Smooth muscle cell (in vitro differentiated cells): Measurements from ENCODE around the gene DTWD1. TPM values are rescaled to one million over a fixed set of nuclear protein-coding genes. Genes with fewer than 3 reads are reported as not detected.

Experiments
- DNase-seq: peaks from one replicate; lab custom pipeline; 2025; ENCODE audit not compliant: unreplicated experiment; lab: John Stamatoyannopoulos, UW
- H2AFZ ChIP-seq: fragments of 200-600 bp; sonication (generic); 2 replicates; pipeline ENCODE4 v1.6.0; 2016; ENCODE audit warnings: antibody characterized with exemption, low read depth, mild to moderate bottlenecking
- H3F3A ChIP-seq: fragments of 200-600 bp; sonication (generic); 2 replicates; pipeline ENCODE4 v1.6.0; 2017; ENCODE audit warnings: antibody characterized with exemption, low read depth
- H3K27ac ChIP-seq: fragments of 200-600 bp; sonication (generic); 2 replicates; pipeline ENCODE4 v1.5.1; 2016; ENCODE audit warnings: low read depth, mild to moderate bottlenecking
- H3K27me3 ChIP-seq: fragments of 200-600 bp; sonication (generic); 2 replicates; pipeline ENCODE4 v1.6.1; 2016; ENCODE audit warnings: low read depth, mild to moderate bottlenecking
- H3K36me3 ChIP-seq: fragments of 200-600 bp; sonication (generic); 2 replicates; pipeline ENCODE4 v1.5.1; 2016; ENCODE audit warnings: low read depth
- H3K4me1 ChIP-seq: fragments of 200-600 bp; sonication (generic); 2 replicates; pipeline ENCODE4 v1.5.1; 2016; ENCODE audit warnings: low read depth
- H3K4me2 ChIP-seq: fragments of 200-600 bp; sonication (generic); 2 replicates; pipeline ENCODE4 v1.6.0; 2016; ENCODE audit warnings: mild to moderate bottlenecking
- H3K4me3 ChIP-seq: fragments of 200-600 bp; sonication (generic); 2 replicates; pipeline ENCODE4 v1.5.1; 2016; ENCODE audit warnings: mild to moderate bottlenecking
- H3K79me2 ChIP-seq: fragments of 200-600 bp; sonication (generic); 2 replicates; pipeline ENCODE4 v1.6.0; 2016; ENCODE audit warnings: low read depth, mild to moderate bottlenecking
- H3K9ac ChIP-seq: fragments of 200-600 bp; sonication (generic); 2 replicates; pipeline ENCODE4 v1.6.0; 2016; ENCODE audit warnings: low read depth
- H3K9me3 ChIP-seq: fragments of 200-600 bp; sonication (generic); replicated peaks from 2 replicates; pipeline ENCODE4 v1.5.1; 2016; ENCODE audit warnings: low read depth
- H4K20me1 ChIP-seq: fragments of 200-600 bp; sonication (generic); 2 replicates; pipeline ENCODE4 v1.6.0; 2016; ENCODE audit warnings: low read depth
- WGBS: methylation state at CpG from one replicate; pipeline ENCODE4 v1.1.7; 2016; ENCODE audit warnings: low lambda C conversion rate; 5-methylcytosine and 5-hydroxymethylcytosine counted together
- polyA plus RNA-seq: library from polyadenylated mRNA; unstranded; fragments of >200 nt; fragmentation: Nextera tagmentation; extraction: Ambion mirVana; gene quantifications from 2 replicates; pipeline ENCODE4 v1.2.1, GENCODE V29; 2016
- total RNA-seq: library from RNA; depleted of rRNA; stranded (reverse); fragments of >200 nt; gene quantifications from 2 replicates; pipeline ENCODE4 v1.2.3, GENCODE V29; 2014
- TF ChIP-seq, protein P1 (sequence below): fragments of 200-600 bp; sonication (generic); IDR thresholded peaks from 2 replicates; pipeline ENCODE4 v1.5.1; 2017; ENCODE audit warnings: borderline replicate concordance, mild to moderate bottlenecking, antibody characterized with exemption; ENCODE audit not compliant: insufficient read depth, poor library complexity, severe bottlenecking

Gene DTWD1
- total and polyA plus RNA-seq, 2 experiments from 2014 or later, result 65.4 to 127 TPM

DNA sequence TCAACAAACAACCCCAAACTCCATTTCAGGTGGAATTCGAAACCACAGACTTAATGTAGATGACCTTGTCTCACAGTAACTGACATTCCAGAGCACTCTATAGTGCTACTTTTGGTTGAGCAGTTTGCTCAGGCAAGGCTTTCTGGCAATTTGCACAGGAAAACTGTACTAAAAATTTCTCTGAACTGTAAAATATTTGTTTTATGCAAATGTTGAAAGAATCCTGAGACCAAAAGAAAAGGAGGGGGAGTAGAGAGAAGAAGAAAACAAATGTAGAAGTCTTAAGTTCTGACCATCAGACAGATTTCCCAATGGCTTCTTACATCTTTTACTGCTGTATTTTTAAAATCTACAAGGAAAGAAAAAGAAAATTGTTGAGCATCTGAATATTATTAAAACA lies 53.5 kb downstream of the DTWD1 start:
- H3K27me3 ChIP-seq, result no peaks in the 10 kb centered on the region
- WGBS, result 85% methylated on average over 1 of the region's 1 CpG
- no peaks in the 10 kb centered on the region for H3K79me2 ChIP-seq
- peak overlapping the region; percentile 29 for H2AFZ ChIP-seq
- H3K9ac ChIP-seq, result peak overlapping the region; percentile 23
- H3F3A ChIP-seq, result no peaks in the 10 kb centered on the region
- H3K36me3 ChIP-seq, result no peaks in the 10 kb centered on the region
- no peak for DNase-seq
- no peaks in the 10 kb centered on the region for H3K4me1 ChIP-seq
- H3K9me3 ChIP-seq, result no peaks in the 10 kb centered on the region
- TF ChIP-seq, protein P1, sequence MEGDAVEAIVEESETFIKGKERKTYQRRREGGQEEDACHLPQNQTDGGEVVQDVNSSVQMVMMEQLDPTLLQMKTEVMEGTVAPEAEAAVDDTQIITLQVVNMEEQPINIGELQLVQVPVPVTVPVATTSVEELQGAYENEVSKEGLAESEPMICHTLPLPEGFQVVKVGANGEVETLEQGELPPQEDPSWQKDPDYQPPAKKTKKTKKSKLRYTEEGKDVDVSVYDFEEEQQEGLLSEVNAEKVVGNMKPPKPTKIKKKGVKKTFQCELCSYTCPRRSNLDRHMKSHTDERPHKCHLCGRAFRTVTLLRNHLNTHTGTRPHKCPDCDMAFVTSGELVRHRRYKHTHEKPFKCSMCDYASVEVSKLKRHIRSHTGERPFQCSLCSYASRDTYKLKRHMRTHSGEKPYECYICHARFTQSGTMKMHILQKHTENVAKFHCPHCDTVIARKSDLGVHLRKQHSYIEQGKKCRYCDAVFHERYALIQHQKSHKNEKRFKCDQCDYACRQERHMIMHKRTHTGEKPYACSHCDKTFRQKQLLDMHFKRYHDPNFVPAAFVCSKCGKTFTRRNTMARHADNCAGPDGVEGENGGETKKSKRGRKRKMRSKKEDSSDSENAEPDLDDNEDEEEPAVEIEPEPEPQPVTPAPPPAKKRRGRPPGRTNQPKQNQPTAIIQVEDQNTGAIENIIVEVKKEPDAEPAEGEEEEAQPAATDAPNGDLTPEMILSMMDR, result no peak
- no peaks in the 10 kb centered on the region for H4K20me1 ChIP-seq
- no peak overlapping the region for H3K4me3 ChIP-seq
- peak overlapping the region; percentile 10 for H3K4me2 ChIP-seq
- peak overlapping the region; percentile 83 for H3K27ac ChIP-seq

GRCh38 chr15:49675041-49675440 lies 54.2 kb downstream of the DTWD1 start:
- no peaks in the 10 kb centered on the region for H3K4me1 ChIP-seq
- no peaks in the 10 kb centered on the region for H3K27me3 ChIP-seq
- H3K4me2 ChIP-seq, result peak overlapping the region; percentile 10
- H3K4me3 ChIP-seq, result no peak overlapping the region
- H3K79me2 ChIP-seq, result no peaks in the 10 kb centered on the region
- H3F3A ChIP-seq, result no peaks in the 10 kb centered on the region
- H2AFZ ChIP-seq, result peak overlapping the region; percentile 29
- DNase-seq, result no peak
- no peaks in the 10 kb centered on the region for H3K9me3 ChIP-seq
- H3K27ac ChIP-seq, result peak overlapping the region; percentile 83
- no peaks in the 10 kb centered on the region for H4K20me1 ChIP-seq
- no peaks in the 10 kb centered on the region for H3K36me3 ChIP-seq
- TF ChIP-seq, protein P1, result peak; percentile 8
- H3K9ac ChIP-seq, result no peak overlapping the region

DNA sequence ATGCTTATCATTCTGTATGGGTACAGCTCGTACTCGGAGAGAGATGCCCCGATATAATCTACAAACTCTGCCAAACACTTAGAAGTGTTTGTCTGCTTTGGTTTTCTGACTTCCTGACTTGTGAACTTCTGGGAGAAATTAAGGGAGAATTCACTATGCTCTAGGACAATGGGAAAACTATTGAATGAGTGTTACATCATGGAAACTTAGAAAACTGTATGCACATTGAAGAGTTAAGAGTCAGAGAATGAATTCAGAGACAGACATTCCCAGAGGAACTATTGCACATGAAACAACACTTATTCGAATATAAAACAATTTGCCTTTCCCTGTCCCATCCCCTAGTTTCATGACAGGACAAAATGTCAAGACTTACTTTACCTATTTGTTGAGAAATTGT lies 57.8 kb downstream of the DTWD1 start:
- Histone ChIP-seq H3K27ac (no peak overlapping the region), H3F3A (no peaks in the 10 kb centered on the region), H3K9ac (no peak overlapping the region), H3K79me2 (no peaks in the 10 kb centered on the region), H2AFZ (no peak overlapping the region), H4K20me1 (no peaks in the 10 kb centered on the region), H3K9me3 (no peaks in the 10 kb centered on the region), H3K4me2 (no peak overlapping the region), H3K4me1 (no peaks in the 10 kb centered on the region), H3K27me3 (no peaks in the 10 kb centered on the region), H3K4me3 (no peak overlapping the region), H3K36me3 (no peaks in the 10 kb centered on the region)
- TF ChIP-seq, protein P1, result no peak
- 91% methylated on average over 4 of the region's 4 CpGs for WGBS
- no peak for DNase-seq

- TF ChIP-seq, protein P1, result no peak
- no peak overlapping the region for H3K4me3 ChIP-seq
- WGBS, result 41% methylated on average over 1 of the region's 1 CpG
- no peak overlapping the region for H3K27ac ChIP-seq
- H3K4me1 ChIP-seq, result no peaks in the 10 kb centered on the region
- no peaks in the 10 kb centered on the region for H3K79me2 ChIP-seq
- H3K36me3 ChIP-seq, result no peaks in the 10 kb centered on the region
- no peaks in the 10 kb centered on the region for H3F3A ChIP-seq
- no peaks in the 10 kb centered on the region for H3K9me3 ChIP-seq
- DNase-seq, result no peak
- no peak overlapping the region for H2AFZ ChIP-seq
- no peaks in the 10 kb centered on the region for H4K20me1 ChIP-seq
- H3K4me2 ChIP-seq, result no peak overlapping the region
- H3K9ac ChIP-seq, result no peak overlapping the region
- H3K27me3 ChIP-seq, result no peaks in the 10 kb centered on the region
These were observed 65.8 kb downstream of the DTWD1 start for GRCh38 chr15:49686599-49686998.
